Heart left ventricle (tissue), 16 donors: ENCODE results near the gene NHLRC4. TPM values are rescaled to one million over a fixed set of nuclear protein-coding genes. Genes with fewer than 3 reads are reported as not detected.

Experiments used
- ATAC-seq, 4 donors: fragments of 200-7000 bp; cut with Tn5 transposase; one replicate each; pipeline ENCODE4 v1.9.1; 2020 to 2022; ENCODE audit warnings: moderate library complexity in 4 of 4, mild to moderate bottlenecking in 3 of 4, moderate number of reproducible peaks in 1 of 4
- DNase-seq, 5 donors: peaks; one replicate each; pipeline ENCODE4 v3.0.0-alpha.2; 2020
- H3K27ac ChIP-seq, 12 donors: fragments of 200-600 bp; sonication (generic) in 4 of 12; one replicate each; pipeline versions ENCODE4 v1.5.0 to v1.8.0; 2016 to 2022; ENCODE audit warnings: mild to moderate bottlenecking in 2 of 12
- H3K27me3 ChIP-seq, 9 donors: fragments of 200-600 bp; sonication (generic) in 2 of 9; one replicate each; pipeline versions ENCODE4 v1.5.1 to v1.8.0; 2016 to 2022; ENCODE audit warnings: mild to moderate bottlenecking in 3 of 9
- H3K36me3 ChIP-seq, 9 donors: fragments of 200-600 bp; sonication (generic) in 2 of 9; one replicate each; pipeline versions ENCODE4 v1.5.0 to v1.8.0; 2018 to 2022; ENCODE audit warnings: mild to moderate bottlenecking in 2 of 9
- H3K4me1 ChIP-seq, 12 donors: fragments of 200-600 bp; sonication (generic) in 4 of 12; one replicate each; pipeline versions ENCODE4 v1.5.0 to v1.8.0; 2016 to 2022; ENCODE audit warnings: mild to moderate bottlenecking in 3 of 12
- H3K4me3 ChIP-seq, 12 donors: fragments of 200-600 bp; sonication (generic) in 4 of 12; one replicate each; pipeline versions ENCODE4 v1.5.0 to v1.8.0; 2017 to 2022; ENCODE audit warnings: mild to moderate bottlenecking in 9 of 12, moderate library complexity in 4 of 12
- H3K9me3 ChIP-seq, 12 donors: fragments of 200-600 bp; sonication (generic) in 4 of 12; one replicate each; pipeline versions ENCODE4 v1.5.0 to v1.8.0; 2016 to 2022; ENCODE audit warnings: mild to moderate bottlenecking in 1 of 12
- POLR2A ChIP-seq, 2 donors: fragments of 450-650 bp; IDR thresholded peaks; one replicate each; pipeline ENCODE4 v1.6.1; 2017; ENCODE audit warnings: antibody characterized with exemption in 2 of 2, mild to moderate bottlenecking in 2 of 2, moderate library complexity in 2 of 2
- WGBS, 4 donors: extraction: QIAGEN DNeasy Blood & Tissue Kit in 2 of 4; methylation state at CpG; one replicate each; pipeline versions ENCODE4 v1.1.5 to v1.1.7; 2013 to 2018; 5-methylcytosine and 5-hydroxymethylcytosine counted together
- intact Hi-C, 10 donors: fragments of 100-400 bp; cut with DNase I; formaldehyde crosslinking; loops; one replicate each; pipeline versions ENCODE4 v1.11.1 to v1.14.2; 2022
- polyA plus RNA-seq, 2 donors: library from polyadenylated mRNA; stranded (reverse); fragments of 200-250 nt; gene quantifications; one replicate each; pipeline ENCODE4 v1.2.3, GENCODE V29; 2013
- total RNA-seq, 9 donors: library from RNA; depleted of rRNA in 2 of 9; stranded (reverse); fragments of >200 nt in 2 of 9; fragmentation: NEBNext Ultra II Directional in 3 of 9; extraction: Animal tissue kit (Norgen Biotek cat#: 25700) in 3 of 9; gene quantifications; one replicate each; pipeline versions ENCODE4 v1.1.0 to v1.2.4, GENCODE V29; 2016 to 2023
- TF ChIP-seq, protein P1 (sequence below), 12 donors: fragments of 200-600 bp; sonication (generic) in 4 of 12; IDR thresholded peaks; one replicate each; pipeline versions ENCODE4 v1.5.0 to v1.8.0; 2018 to 2022; ENCODE audit warnings: antibody characterized with exemption in 12 of 12, mild to moderate bottlenecking in 5 of 12
- donor health status: ischemic (EF 13 %, LVEDD 7.1; RV severe dilation, severe dysfunction).
- donor health status: healthy with polysubstance abuse.
- donor health status: DM: no; HTN: yes; CAD: no.
- donor health status: DM: no; HTN: no; CAD: no.
- donor health status: ischemic (EF 25% LVEDD 6.9; RV normal size, moderate dysfunction).
- donor health status: ischemic (EF 25% LVEDD 5.7; RV mildly dilated, moderate dysfunction).
- donor health status: healthy.
- donor health status: DM: yes; HTN: yes; CAD: no.
- donor health status: ischemic (EF 35%, LVEDD 5.7; RV mildly dilated, moderate dysfunction).
- donor health status: nonischemic (EF 11% LVEDD 7.7; RV severe dilation, severe dysfunction).
- donor health status: DM: yes; HTN: yes; CAD: no.
- donor health status: PGD.
- donor health status: ischemic (EF 29% LVEDD 5.4; RV normal size, mild dysfunction).
- donor health status: nonischemic (EF 23%, LVEDD 6.1; RV moderate dilation, normal function).

The NHLRC4 gene
- total and polyA plus RNA-seq, 11 donors: 0.23 to 0.86 (median 0.48) TPM; not detected in 1

DNA sequence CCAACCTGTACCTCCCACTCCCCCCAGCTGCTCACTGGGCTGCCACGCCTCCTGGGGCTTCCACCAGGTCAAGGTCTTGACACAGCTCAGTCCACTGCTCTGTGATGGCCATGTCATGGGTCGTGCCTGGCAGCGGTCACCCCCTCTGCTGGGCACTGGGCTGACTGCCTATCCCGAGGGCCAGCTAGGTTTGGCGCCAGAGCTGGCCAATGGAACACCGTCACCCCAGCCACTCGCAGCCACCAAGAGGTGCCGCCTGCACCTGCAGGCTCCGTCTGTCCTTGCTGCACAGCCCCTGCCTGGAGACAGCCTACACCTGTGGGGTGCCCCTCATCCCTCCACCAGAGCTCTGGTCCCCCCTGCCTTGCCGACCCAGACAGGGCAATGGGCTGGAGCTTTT lies 18.5 kb downstream of the NHLRC4 start:
- DNase-seq (peak in 1 of 5 donors; percentile 30), ATAC-seq (no peak)
- TF ChIP-seq, protein P1, sequence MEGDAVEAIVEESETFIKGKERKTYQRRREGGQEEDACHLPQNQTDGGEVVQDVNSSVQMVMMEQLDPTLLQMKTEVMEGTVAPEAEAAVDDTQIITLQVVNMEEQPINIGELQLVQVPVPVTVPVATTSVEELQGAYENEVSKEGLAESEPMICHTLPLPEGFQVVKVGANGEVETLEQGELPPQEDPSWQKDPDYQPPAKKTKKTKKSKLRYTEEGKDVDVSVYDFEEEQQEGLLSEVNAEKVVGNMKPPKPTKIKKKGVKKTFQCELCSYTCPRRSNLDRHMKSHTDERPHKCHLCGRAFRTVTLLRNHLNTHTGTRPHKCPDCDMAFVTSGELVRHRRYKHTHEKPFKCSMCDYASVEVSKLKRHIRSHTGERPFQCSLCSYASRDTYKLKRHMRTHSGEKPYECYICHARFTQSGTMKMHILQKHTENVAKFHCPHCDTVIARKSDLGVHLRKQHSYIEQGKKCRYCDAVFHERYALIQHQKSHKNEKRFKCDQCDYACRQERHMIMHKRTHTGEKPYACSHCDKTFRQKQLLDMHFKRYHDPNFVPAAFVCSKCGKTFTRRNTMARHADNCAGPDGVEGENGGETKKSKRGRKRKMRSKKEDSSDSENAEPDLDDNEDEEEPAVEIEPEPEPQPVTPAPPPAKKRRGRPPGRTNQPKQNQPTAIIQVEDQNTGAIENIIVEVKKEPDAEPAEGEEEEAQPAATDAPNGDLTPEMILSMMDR (IDR thresholded peaks at IDR 0.05): no peak
- no peak for TF ChIP-seq POLR2A (IDR thresholded peaks at IDR 0.05)
- intact Hi-C loops: loop anchor here in 3 of 10 donors (10.0 kb wide), 2 partner anchors 59 to 69 kb away; partner anchors contain the start of genes MCRIP2 (in 2 of the 3) and WDR90 (in 2 of the 3)
- peaks cover 0 to 7% (median 0%) of the 10 kb centered on the region in 9 donors for H3K36me3 ChIP-seq
- H3K27ac ChIP-seq: no peak overlapping the region
- H3K4me3 ChIP-seq: no peak overlapping the region
- H3K9me3 ChIP-seq: no peaks in the 10 kb centered on the region
- WGBS, 4 donors: 19 to 26% (median 21%) methylated on average over 7 to 10 of the region's 10 CpGs
- H3K4me1 ChIP-seq: peaks cover 5 to 51% (median 19%) of the 10 kb centered on the region in 12 donors
- no peaks in the 10 kb centered on the region for H3K27me3 ChIP-seq

DNA sequence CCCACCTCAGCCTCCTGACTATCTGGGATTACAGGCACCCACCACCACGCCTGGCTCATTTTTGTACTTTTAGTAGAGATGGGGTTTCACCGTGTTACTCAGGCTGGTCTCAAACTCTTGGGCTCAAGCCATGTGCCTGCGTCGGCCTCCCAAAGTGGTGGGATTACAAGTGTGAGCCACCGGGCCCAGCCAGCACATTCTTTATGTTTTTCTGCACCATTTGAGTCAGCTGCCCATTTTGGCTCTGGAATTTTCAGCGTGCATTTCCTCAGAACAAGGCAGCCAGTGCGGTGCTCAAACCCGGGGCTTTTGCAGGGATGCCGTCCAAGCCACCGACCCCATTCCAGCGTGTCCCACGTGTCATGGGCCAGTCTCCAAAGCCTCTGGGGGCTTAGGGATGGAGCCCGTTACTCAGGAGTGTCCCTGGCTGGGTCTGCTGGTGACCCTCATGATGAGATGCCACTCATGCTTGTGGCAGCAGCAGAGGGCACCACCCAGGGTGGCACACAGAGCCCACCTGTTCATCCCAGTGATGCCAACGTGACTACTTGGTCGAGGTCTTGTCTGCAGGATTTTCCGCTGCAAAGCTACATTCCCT lies 19.3 kb downstream of the NHLRC4 start:
- ATAC-seq (no peak), DNase-seq (peak in 1 of 5 donors; percentile 27)
- H3K27ac ChIP-seq: no peak overlapping the region
- H3K4me3 ChIP-seq: no peak overlapping the region
- H3K27me3 ChIP-seq: no peaks in the 10 kb centered on the region
- peaks cover 0 to 1% (median 0%) of the 10 kb centered on the region in 9 donors for H3K36me3 ChIP-seq
- H3K9me3 ChIP-seq: no peaks in the 10 kb centered on the region
- WGBS, 4 donors: 40 to 56% (median 46%) methylated on average over 16 of the region's 16 CpGs
- intact Hi-C loops: loop anchor here in 3 of 10 donors (10.0 kb wide), 2 partner anchors 59 to 69 kb away; partner anchors contain the start of genes MCRIP2 (in 2 of the 3) and WDR90 (in 2 of the 3)
- H3K4me1 ChIP-seq: peaks cover 5 to 59% (median 23%) of the 10 kb centered on the region in 12 donors
- TF ChIP-seq, protein P1 (IDR thresholded peaks at IDR 0.05): no peak
- TF ChIP-seq POLR2A (IDR thresholded peaks at IDR 0.05): no peak

DNA sequence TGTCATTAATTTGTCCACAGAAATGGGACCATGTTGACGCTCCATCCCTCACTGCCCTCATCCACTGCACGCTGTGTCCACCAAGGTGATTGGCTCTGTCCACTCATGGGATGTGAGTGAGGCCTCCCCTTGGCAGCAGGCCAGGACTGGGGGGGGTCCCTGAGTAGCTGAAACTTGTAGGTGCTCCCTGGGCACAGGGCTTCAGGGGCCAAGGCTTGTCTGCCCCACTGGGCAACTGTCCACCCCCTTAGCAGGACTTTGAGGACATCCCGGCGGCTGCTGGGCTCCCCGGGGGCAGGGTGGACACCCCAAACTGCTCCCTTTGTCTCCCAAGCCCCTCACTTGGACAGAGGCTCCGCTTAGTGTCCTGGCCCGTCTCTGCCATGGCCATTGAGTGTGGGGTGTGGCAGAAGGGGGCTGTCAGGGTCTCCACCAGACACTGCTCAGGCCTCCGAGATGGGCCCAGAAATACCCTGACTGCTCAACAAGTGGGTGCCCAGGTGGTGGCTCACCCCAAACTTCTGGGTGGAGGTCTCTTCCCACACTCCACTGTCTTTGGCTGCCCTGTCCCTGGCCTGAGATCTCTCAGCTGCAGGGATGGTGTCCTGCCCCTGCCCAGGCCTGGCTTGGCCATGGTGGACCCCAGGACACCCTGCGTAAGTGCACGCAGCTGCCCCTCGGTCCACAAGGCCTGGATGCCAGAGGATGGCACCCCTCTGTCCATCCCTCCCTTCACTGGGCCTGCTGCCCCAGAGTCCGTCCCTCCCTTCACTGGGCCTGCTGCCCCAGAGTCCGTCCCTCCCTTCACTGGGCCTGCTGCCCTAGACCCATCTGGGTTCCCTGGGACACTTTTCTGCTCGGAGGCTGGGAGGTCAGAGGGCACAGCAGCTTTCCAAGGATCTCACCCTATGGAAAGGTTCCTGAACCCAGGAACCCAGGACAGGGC lies 20.1 kb downstream of the NHLRC4 start:
- peak overlapping the region in 6 of 12 donors; percentile 90 to 100 (median 98) for H3K27ac ChIP-seq
- no peaks in the 10 kb centered on the region for H3K27me3 ChIP-seq
- H3K36me3 ChIP-seq: no peaks in the 10 kb centered on the region
- DNase-seq (peak in 2 of 5 donors; percentile 65 to 79), ATAC-seq (peak in 1 of 4 donors; percentile 12)
- intact Hi-C loops: loop anchor here in 3 of 10 donors (10.0 kb wide), 2 partner anchors 58 to 68 kb away; partner anchors contain the start of genes MCRIP2 (in 2 of the 3) and WDR90 (in 2 of the 3)
- H3K4me3 ChIP-seq: peak overlapping the region in 2 of 12 donors; percentile 72 to 87
- TF ChIP-seq, protein P1 (IDR thresholded peaks at IDR 0.05): no peak
- no peak for TF ChIP-seq POLR2A (IDR thresholded peaks at IDR 0.05)
- WGBS, 4 donors: 61 to 76% (median 65%) methylated on average over 14 of the region's 14 CpGs
- no peaks in the 10 kb centered on the region for H3K9me3 ChIP-seq
- peaks cover 5 to 67% (median 27%) of the 10 kb centered on the region in 12 donors for H3K4me1 ChIP-seq
